ENCODE results near the gene BRIX1. TPM values are rescaled to one million over a fixed set of nuclear protein-coding genes. Genes with fewer than 3 reads are reported as not detected.

BRIX1 gene
- polyA plus RNA-seq, 1 experiment = 49.2 TPM

DNA sequence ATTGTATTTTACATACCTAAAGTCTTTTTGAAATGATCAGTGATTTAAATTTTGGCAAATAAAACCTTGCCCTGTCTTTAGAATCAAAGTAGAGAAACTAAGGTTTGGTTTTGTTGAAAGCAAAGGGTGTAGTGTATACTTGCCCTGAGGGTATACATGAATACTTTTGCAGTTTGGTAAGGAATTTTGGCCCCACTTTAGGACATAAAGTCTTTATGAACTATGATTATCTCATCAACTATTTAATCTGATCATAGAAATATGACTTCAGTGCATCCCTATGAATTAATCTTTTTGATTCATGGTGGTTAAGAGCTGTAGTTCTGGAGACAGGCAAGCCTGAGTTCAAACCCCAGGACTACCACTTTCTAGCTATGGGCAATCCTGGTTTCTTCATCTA is 17.9 kb upstream of the BRIX1 start:
- H3K9me3 ChIP-seq (ENCODE audit: control insufficient read depth, insufficient read depth, low read length) = no peaks in the 10 kb centered on the region

DNA sequence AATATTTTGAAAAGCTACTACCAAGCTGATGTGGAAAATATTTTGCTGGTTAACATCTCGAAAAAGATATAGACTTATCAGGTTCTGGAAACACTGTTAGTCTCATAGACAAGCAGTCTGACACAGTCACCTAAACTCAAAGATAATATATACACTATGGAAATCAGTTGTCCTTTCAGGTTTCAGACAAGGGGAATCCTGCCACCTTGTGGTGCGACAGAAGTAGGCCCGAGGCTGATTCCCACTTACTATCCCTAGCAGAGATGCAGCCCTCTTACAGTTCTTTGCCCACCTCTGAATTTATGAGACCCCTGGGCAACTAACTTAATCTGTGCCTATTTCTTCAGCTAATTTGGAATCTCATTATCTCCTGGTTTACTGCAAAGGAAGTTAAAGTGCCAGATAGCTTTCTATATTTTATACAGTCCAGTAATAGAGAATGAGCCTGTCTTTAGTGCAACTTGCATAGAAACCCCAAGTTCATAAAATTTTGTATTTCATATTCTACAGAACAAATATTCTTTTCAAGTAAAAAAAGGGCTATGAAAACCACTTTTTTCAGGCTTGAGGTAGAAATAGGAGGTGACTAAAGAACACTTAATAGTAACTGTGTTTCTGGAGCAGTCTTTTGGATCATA is 17.1 kb upstream of the BRIX1 start:
- Histone ChIP-seq H3K27me3 (ENCODE audit: control insufficient read depth, insufficient read depth, low read length) (no peaks in the 10 kb centered on the region), H3K4me3 (ENCODE audit: low read depth, low read length) (no peak overlapping the region), H3K9me3 (ENCODE audit: control insufficient read depth, insufficient read depth, low read length) (no peaks in the 10 kb centered on the region), H3K27ac (ENCODE audit: low read depth, low read length) (no peak overlapping the region)
- TF ChIP-seq, protein P1, sequence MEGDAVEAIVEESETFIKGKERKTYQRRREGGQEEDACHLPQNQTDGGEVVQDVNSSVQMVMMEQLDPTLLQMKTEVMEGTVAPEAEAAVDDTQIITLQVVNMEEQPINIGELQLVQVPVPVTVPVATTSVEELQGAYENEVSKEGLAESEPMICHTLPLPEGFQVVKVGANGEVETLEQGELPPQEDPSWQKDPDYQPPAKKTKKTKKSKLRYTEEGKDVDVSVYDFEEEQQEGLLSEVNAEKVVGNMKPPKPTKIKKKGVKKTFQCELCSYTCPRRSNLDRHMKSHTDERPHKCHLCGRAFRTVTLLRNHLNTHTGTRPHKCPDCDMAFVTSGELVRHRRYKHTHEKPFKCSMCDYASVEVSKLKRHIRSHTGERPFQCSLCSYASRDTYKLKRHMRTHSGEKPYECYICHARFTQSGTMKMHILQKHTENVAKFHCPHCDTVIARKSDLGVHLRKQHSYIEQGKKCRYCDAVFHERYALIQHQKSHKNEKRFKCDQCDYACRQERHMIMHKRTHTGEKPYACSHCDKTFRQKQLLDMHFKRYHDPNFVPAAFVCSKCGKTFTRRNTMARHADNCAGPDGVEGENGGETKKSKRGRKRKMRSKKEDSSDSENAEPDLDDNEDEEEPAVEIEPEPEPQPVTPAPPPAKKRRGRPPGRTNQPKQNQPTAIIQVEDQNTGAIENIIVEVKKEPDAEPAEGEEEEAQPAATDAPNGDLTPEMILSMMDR (IDR thresholded peaks at IDR 0.05; ENCODE audit: low read depth, low read length) = peak; percentile 92
- CTCF ChIA-PET = interaction anchor here (0.6 to 5.8 kb wide), 34 partner anchors 8 to 422 kb away, joined by 3 to 152 read pairs (median 5); partner anchors contain the start of genes BRIX1, RAD1 and RAI14
- peak; percentile 49 for DNase-seq (ENCODE audit: low read depth, low spot score)
- POLR2A ChIA-PET = no interaction called here

More for the DNA sequence above, 17.9 kb upstream of the BRIX1 start:
- Histone ChIP-seq H3K4me3 (ENCODE audit: low read depth, low read length) (no peak overlapping the region), H3K27ac (ENCODE audit: low read depth, low read length) (no peak overlapping the region), H3K27me3 (ENCODE audit: control insufficient read depth, insufficient read depth, low read length) (no peaks in the 10 kb centered on the region)
- CTCF ChIA-PET = interaction anchor here (0.8 to 5.8 kb wide), 22 partner anchors 11 to 422 kb away, joined by 3 to 152 read pairs (median 8); partner anchors contain the start of genes BRIX1, RAD1 and RAI14
- TF ChIP-seq, protein P1 (IDR thresholded peaks at IDR 0.05; ENCODE audit: low read depth, low read length) = no peak
- DNase-seq (ENCODE audit: low read depth, low spot score) = no peak
- POLR2A ChIA-PET = no interaction called here

GRCh38 chr5:34899066-34899465 is 16.4 kb upstream of the BRIX1 start:
- POLR2A ChIA-PET = no interaction called here
- Histone ChIP-seq H3K27me3 (ENCODE audit: control insufficient read depth, insufficient read depth, low read length) (no peaks in the 10 kb centered on the region), H3K4me3 (ENCODE audit: low read depth, low read length) (no peak overlapping the region), H3K27ac (ENCODE audit: low read depth, low read length) (no peak overlapping the region), H3K9me3 (ENCODE audit: control insufficient read depth, insufficient read depth, low read length) (no peaks in the 10 kb centered on the region)
- DNase-seq (ENCODE audit: low read depth, low spot score) = no peak
- TF ChIP-seq, protein P1 (IDR thresholded peaks at IDR 0.05; ENCODE audit: low read depth, low read length) = no peak
- CTCF ChIA-PET = interaction anchor here (0.6 to 5.8 kb wide), 29 partner anchors 9 to 423 kb away, joined by 3 to 152 read pairs (median 5); partner anchors contain the start of genes BRIX1 and RAD1

DNA sequence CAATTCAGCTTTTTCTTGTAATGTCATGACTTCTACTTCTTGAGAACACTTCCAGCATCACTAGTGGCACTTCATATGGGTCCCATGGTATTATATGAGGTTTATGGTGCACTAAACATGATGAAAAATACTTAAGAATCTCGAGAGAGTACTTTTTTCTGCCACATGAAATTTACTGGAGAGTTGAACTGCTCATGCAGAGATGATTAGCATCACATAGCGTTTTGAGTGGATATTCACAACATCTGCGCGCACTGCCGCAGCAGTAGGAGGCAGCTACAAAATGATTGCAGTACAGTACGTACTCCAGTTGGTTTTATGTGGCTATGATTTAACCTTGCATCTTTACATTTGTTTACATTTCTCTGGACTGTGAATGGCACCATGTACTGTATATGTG is 14.9 kb upstream of the BRIX1 start:
- TF ChIP-seq, protein P1 (IDR thresholded peaks at IDR 0.05; ENCODE audit: low read depth, low read length) = no peak
- Histone ChIP-seq H3K4me3 (ENCODE audit: low read depth, low read length) (no peak overlapping the region), H3K9me3 (ENCODE audit: control insufficient read depth, insufficient read depth, low read length) (no peaks in the 10 kb centered on the region), H3K27me3 (ENCODE audit: control insufficient read depth, insufficient read depth, low read length) (no peaks in the 10 kb centered on the region), H3K27ac (ENCODE audit: low read depth, low read length) (no peak overlapping the region)
- ChIA-PET CTCF (interaction anchor here (0.7 to 5.8 kb wide), 5 partner anchors 352 to 425 kb away, joined by 3 to 152 read pairs (median 4); no protein-coding TSS in a partner anchor), POLR2A (no interaction called here)
- DNase-seq (ENCODE audit: low read depth, low spot score) = no peak

GRCh38 chr5:34903260-34903659 is 12.3 kb upstream of the BRIX1 start:
- H3K4me3 ChIP-seq (ENCODE audit: low read depth, low read length) = no peak overlapping the region
- H3K27me3 ChIP-seq (ENCODE audit: control insufficient read depth, insufficient read depth, low read length) = no peaks in the 10 kb centered on the region
- CTCF ChIA-PET = interaction anchor here (3.1 kb wide), 2 partner anchors 417 to 429 kb away, joined by 14 to 27 read pairs; no protein-coding TSS in a partner anchor
- H3K27ac ChIP-seq (ENCODE audit: low read depth, low read length) = no peak overlapping the region
- DNase-seq (ENCODE audit: low read depth, low spot score) = no peak
- H3K9me3 ChIP-seq (ENCODE audit: control insufficient read depth, insufficient read depth, low read length) = no peaks in the 10 kb centered on the region
- POLR2A ChIA-PET = interaction anchor here (0.6 kb wide), 1 partner anchor 65 kb away, joined by 3 read pairs; no protein-coding TSS in a partner anchor
- TF ChIP-seq, protein P1 (IDR thresholded peaks at IDR 0.05; ENCODE audit: low read depth, low read length) = no peak
